ENCODE results near the gene HMCN1.

HMCN1 gene

GRCh38 chr1:186022184-186022583, 288.0 kb downstream of the HMCN1 start:
- TF ChIP-seq FOXP2 (optimal IDR thresholded peaks at IDR 0.05; ENCODE audit: borderline replicate concordance, extremely low read depth, extremely low read length, insufficient read depth) = no peak
- TF ChIP-seq TAF1 (IDR thresholded peaks at IDR 0.05; ENCODE audit: borderline replicate concordance, insufficient read depth, low read length) = no peak
- no peak for TF ChIP-seq POLR2AphosphoS5 (IDR thresholded peaks at IDR 0.05; ENCODE audit: low read depth, low read length)
- no peak for TF ChIP-seq REST (IDR thresholded peaks at IDR 0.05; ENCODE audit: insufficient read depth in 1 of 2, low read depth in 2 of 2, low read length in 2 of 2)
- no peak for TF ChIP-seq SIN3A (IDR thresholded peaks at IDR 0.05; ENCODE audit: borderline replicate concordance, insufficient read depth, low read length)

- TF ChIP-seq POLR2AphosphoS5 (IDR thresholded peaks at IDR 0.05; ENCODE audit: low read depth, low read length) (no peak), TAF1 (IDR thresholded peaks at IDR 0.05; ENCODE audit: borderline replicate concordance, insufficient read depth, low read length) (no peak), SIN3A (IDR thresholded peaks at IDR 0.05; ENCODE audit: borderline replicate concordance, insufficient read depth, low read length) (no peak), REST (IDR thresholded peaks at IDR 0.05; ENCODE audit: insufficient read depth in 1 of 2, low read depth in 2 of 2, low read length in 2 of 2) (no peak), FOXP2 (optimal IDR thresholded peaks at IDR 0.05; ENCODE audit: borderline replicate concordance, extremely low read depth, extremely low read length, insufficient read depth) (no peak)
Measured at GRCh38 chr1:186026946-186027345, 292.8 kb downstream of the HMCN1 start.

GRCh38 chr1:186027621-186028020, 293.4 kb downstream of the HMCN1 start:
- no peak for TF ChIP-seq POLR2AphosphoS5 (IDR thresholded peaks at IDR 0.05; ENCODE audit: low read depth, low read length)
- TF ChIP-seq SIN3A (IDR thresholded peaks at IDR 0.05; ENCODE audit: borderline replicate concordance, insufficient read depth, low read length) = no peak
- no peak for TF ChIP-seq FOXP2 (optimal IDR thresholded peaks at IDR 0.05; ENCODE audit: borderline replicate concordance, extremely low read depth, extremely low read length, insufficient read depth)
- TF ChIP-seq REST (IDR thresholded peaks at IDR 0.05; ENCODE audit: insufficient read depth in 1 of 2, low read depth in 2 of 2, low read length in 2 of 2) = no peak
- no peak for TF ChIP-seq TAF1 (IDR thresholded peaks at IDR 0.05; ENCODE audit: borderline replicate concordance, insufficient read depth, low read length)

GRCh38 chr1:186030453-186030852, 296.3 kb downstream of the HMCN1 start:
- no peak for TF ChIP-seq POLR2AphosphoS5 (IDR thresholded peaks at IDR 0.05; ENCODE audit: low read depth, low read length)

- TF ChIP-seq TAF1 (IDR thresholded peaks at IDR 0.05; ENCODE audit: borderline replicate concordance, insufficient read depth, low read length) (no peak), REST (IDR thresholded peaks at IDR 0.05; ENCODE audit: insufficient read depth in 1 of 2, low read depth in 2 of 2, low read length in 2 of 2) (no peak), POLR2AphosphoS5 (IDR thresholded peaks at IDR 0.05; ENCODE audit: low read depth, low read length) (no peak), FOXP2 (optimal IDR thresholded peaks at IDR 0.05; ENCODE audit: borderline replicate concordance, extremely low read depth, extremely low read length, insufficient read depth) (no peak), SIN3A (IDR thresholded peaks at IDR 0.05; ENCODE audit: borderline replicate concordance, insufficient read depth, low read length) (no peak)
Measured at GRCh38 chr1:186033847-186034271, 299.7 kb downstream of the HMCN1 start.
